ENCODE measurements around the gene LRRC26. TPM values are rescaled to one million over a fixed set of nuclear protein-coding genes. Genes with fewer than 3 reads are reported as not detected.

LRRC26 gene
- total and polyA plus RNA-seq, 2 donors (not counting 3 experiments of a cell fraction or from before 2014, with no cell fraction given): 0.08 TPM; not detected in 1

DNA sequence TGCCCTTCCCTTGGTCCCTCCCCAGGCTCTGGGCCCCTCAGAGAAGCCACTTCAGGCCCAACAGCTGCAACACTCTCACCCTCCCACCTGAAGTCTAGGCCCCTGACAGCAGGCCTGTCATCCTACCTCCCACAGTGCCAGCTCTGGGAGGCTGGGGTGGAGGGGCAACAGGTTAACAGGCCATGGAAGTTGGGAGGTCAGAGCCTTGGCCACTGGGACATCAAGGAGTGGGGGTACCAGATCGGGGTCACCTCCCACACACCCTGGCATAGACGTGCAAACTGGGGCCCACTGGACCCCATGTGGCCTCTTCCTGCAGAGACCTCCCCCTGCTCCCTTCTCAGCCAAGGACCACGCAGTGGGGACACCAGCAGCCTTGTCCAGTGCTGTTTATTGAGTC is 21.4 kb upstream of the LRRC26 start:
- CTCF ChIA-PET: no interaction called here

More for the DNA sequence above, 21.4 kb upstream of the LRRC26 start:
- no peak overlapping the region for H3K4me3 ChIP-seq (replicated peaks in 1 of 3; ENCODE audit: insufficient read depth in 1 of 3, low read depth in 1 of 3, low read length in 3 of 3)
- no TSS peak for BruUV-seq (replicated peaks)
- H4K20me1 ChIP-seq (replicated peaks; ENCODE audit: control insufficient read depth, extremely low read depth, insufficient read depth, low read length): no peaks in the 10 kb centered on the region
- FAIRE-seq (no peak), DNase-seq (ENCODE audit: low read depth, low spot score) (no peak)
- dilution Hi-C loops (cut with MboI; ENCODE audit: extremely low pct_ligation_motif_present, low sequenced_read_pairs) (no loop called here), intact Hi-C loops (cut with micrococcal nuclease) (no loop called here)
- peaks cover 31% of the 10 kb centered on the region for H3K79me2 ChIP-seq (ENCODE audit: control insufficient read depth, insufficient read depth, low read length)
- no peak overlapping the region for H3K27ac ChIP-seq (ENCODE audit: insufficient read depth, low read depth, low read length)
- H3K27me3 ChIP-seq (ENCODE audit: control insufficient read depth in 2 of 2, insufficient read depth in 2 of 2, low read length in 2 of 2): no peaks in the 10 kb centered on the region
- no peak for TF ChIP-seq POLR2AphosphoS5 (IDR thresholded peaks at IDR 0.05; ENCODE audit: insufficient read depth, low read depth, low read length)
- no peak for TF ChIP-seq FOS (IDR thresholded peaks at IDR 0.05; ENCODE audit: borderline replicate concordance, insufficient read depth, low read length)
- TF ChIP-seq POLR2A (IDR thresholded peaks at IDR 0.05; ENCODE audit: low read depth, low read length): no peak
- TF ChIP-seq, protein P1, sequence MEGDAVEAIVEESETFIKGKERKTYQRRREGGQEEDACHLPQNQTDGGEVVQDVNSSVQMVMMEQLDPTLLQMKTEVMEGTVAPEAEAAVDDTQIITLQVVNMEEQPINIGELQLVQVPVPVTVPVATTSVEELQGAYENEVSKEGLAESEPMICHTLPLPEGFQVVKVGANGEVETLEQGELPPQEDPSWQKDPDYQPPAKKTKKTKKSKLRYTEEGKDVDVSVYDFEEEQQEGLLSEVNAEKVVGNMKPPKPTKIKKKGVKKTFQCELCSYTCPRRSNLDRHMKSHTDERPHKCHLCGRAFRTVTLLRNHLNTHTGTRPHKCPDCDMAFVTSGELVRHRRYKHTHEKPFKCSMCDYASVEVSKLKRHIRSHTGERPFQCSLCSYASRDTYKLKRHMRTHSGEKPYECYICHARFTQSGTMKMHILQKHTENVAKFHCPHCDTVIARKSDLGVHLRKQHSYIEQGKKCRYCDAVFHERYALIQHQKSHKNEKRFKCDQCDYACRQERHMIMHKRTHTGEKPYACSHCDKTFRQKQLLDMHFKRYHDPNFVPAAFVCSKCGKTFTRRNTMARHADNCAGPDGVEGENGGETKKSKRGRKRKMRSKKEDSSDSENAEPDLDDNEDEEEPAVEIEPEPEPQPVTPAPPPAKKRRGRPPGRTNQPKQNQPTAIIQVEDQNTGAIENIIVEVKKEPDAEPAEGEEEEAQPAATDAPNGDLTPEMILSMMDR (IDR thresholded peaks at IDR 0.05; ENCODE audit: extremely low read depth in 1 of 2, insufficient read depth in 1 of 2, low read depth in 1 of 2, low read length in 2 of 2): no peak
- TF ChIP-seq, protein P2, sequence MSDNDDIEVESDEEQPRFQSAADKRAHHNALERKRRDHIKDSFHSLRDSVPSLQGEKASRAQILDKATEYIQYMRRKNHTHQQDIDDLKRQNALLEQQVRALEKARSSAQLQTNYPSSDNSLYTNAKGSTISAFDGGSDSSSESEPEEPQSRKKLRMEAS (IDR thresholded peaks at IDR 0.05; ENCODE audit: insufficient read depth, insufficient read length): no peak
- TF ChIP-seq GATA2 (IDR thresholded peaks at IDR 0.05; ENCODE audit: insufficient read depth, insufficient read length, low read depth, low read length): no peak
- TF ChIP-seq MYC (IDR thresholded peaks at IDR 0.05; ENCODE audit: low read depth, low read length): no peak
- no peak for TF ChIP-seq JUN (IDR thresholded peaks at IDR 0.05; ENCODE audit: borderline replicate concordance, insufficient read depth, insufficient read length, low read depth)
- TF ChIP-seq EZH2 (IDR thresholded peaks at IDR 0.05; ENCODE audit: borderline replicate concordance, low read depth, low read length, severe bottlenecking): no peak
- peaks cover 17% of the 10 kb centered on the region for H3K4me1 ChIP-seq (ENCODE audit: control insufficient read depth, extremely low read depth, insufficient read depth, low read length)
- no peak overlapping the region for H3K4me2 ChIP-seq (ENCODE audit: insufficient read depth, low read length)
- peaks cover 0 to 16% of the 10 kb centered on the region in 2 experiments for H3K36me3 ChIP-seq (ENCODE audit: control insufficient read depth in 2 of 2, extremely low read depth in 1 of 2, insufficient read depth in 2 of 2, low read length in 2 of 2)
- H3K9ac ChIP-seq (replicated peaks; ENCODE audit: extremely low read depth, insufficient read depth, low read length): no peak overlapping the region
- no peaks in the 10 kb centered on the region for H3K9me3 ChIP-seq (replicated peaks; ENCODE audit: control insufficient read depth, insufficient read depth, low read length)
- POLR2A ChIA-PET: no interaction called here
- H3K9me1 ChIP-seq (replicated peaks; ENCODE audit: control insufficient read depth, extremely low read depth, insufficient read depth, low read length): no peaks in the 10 kb centered on the region
- H2AFZ ChIP-seq (ENCODE audit: low read depth, low read length): no peak overlapping the region

Data from endothelial cell of umbilical vein (primary cell).